NT2/D1 (cell line): ENCODE results near the gene GPR142.

Experiments
- DNase-seq: peaks from one replicate; pipeline ENCODE4 v3.0.0-alpha.2; 2011; ENCODE audit warnings: low read depth, low spot score
- H3K27me3 ChIP-seq: 2 replicates; pipeline ENCODE4 v1.6.0; 2011; ENCODE audit warnings: mild to moderate bottlenecking; ENCODE audit not compliant: insufficient read length, insufficient read depth
- H3K36me3 ChIP-seq: 2 replicates; pipeline ENCODE4 v1.6.1; 2011; ENCODE audit warnings: mild to moderate bottlenecking, low read length, mixed read lengths; ENCODE audit not compliant: insufficient read depth, insufficient read length
- H3K4me1 ChIP-seq: 2 replicates; pipeline ENCODE4 v1.5.1; 2011; ENCODE audit not compliant: insufficient read depth, insufficient read length
- H3K4me3 ChIP-seq: 2 replicates; pipeline ENCODE4 v1.5.1; 2011; ENCODE audit warnings: low read depth; ENCODE audit not compliant: insufficient read length
- H3K9ac ChIP-seq: 2 replicates; pipeline ENCODE4 v1.6.0; 2011; ENCODE audit warnings: low read depth; ENCODE audit not compliant: insufficient read length
- H3K9me3 ChIP-seq: 2 replicates; pipeline ENCODE4 v1.5.1; 2011; ENCODE audit warnings: mild to moderate bottlenecking, low read length; ENCODE audit not compliant: insufficient read depth
- SUZ12 ChIP-seq: IDR thresholded peaks from 2 replicates; pipeline ENCODE4 v1.6.1; 2011; ENCODE audit not compliant: insufficient read length, insufficient read depth; ENCODE audit errors: extremely low read depth
- YY1 ChIP-seq: IDR thresholded peaks from 2 replicates; pipeline ENCODE4 v1.6.1; 2011; ENCODE audit not compliant: insufficient read length, insufficient read depth
- ZNF274 ChIP-seq: IDR thresholded peaks from 2 replicates; pipeline ENCODE4 v1.6.1; 2011; ENCODE audit warnings: mild to moderate bottlenecking, low read depth, low read length

GPR142 gene, protein sequence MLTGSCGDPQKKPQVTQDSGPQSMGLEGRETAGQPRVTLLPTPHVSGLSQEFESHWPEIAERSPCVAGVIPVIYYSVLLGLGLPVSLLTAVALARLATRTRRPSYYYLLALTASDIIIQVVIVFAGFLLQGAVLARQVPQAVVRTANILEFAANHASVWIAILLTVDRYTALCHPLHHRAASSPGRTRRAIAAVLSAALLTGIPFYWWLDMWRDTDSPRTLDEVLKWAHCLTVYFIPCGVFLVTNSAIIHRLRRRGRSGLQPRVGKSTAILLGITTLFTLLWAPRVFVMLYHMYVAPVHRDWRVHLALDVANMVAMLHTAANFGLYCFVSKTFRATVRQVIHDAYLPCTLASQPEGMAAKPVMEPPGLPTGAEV

DNA sequence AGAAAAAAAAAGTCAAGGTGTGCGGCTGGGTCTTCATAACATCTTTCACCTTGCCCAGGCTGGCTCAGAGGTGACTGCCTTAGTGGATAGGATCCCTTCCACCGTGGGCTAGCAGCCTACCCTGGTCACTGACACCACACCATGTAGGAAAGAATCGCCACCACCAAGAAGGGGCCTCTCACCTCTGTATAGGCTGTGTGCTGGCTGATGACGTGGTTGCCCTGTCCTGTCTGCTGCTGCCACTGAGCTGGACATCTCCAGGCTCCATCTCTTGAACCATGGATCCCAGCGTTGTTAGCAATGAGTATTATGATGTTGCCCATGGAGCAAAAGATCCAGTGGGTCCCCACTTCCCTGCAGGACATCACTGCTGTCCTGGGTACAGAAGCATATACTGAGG, at the start of gene GPR142:
GPR142 (plus strand) TSS at position 301 of the 400 bp plus-strand sequence. CDS start 2,035 bp downstream, outside the sequence.
- Histone ChIP-seq H3K4me3 (no peak within 1 kb of the TSS), H3K27me3 (peaks cover 6% of the 10 kb centered on the region), H3K9ac (no peak within 1 kb of the TSS), H3K4me1 (peaks cover 27% of the 10 kb centered on the region), H3K9me3 (no peaks in the 10 kb centered on the region), H3K36me3 (no peaks in the 10 kb centered on the region)
- TF ChIP-seq YY1 (no peak), ZNF274 (no peak), SUZ12 (no peak)
- DNase-seq: no peak

DNA sequence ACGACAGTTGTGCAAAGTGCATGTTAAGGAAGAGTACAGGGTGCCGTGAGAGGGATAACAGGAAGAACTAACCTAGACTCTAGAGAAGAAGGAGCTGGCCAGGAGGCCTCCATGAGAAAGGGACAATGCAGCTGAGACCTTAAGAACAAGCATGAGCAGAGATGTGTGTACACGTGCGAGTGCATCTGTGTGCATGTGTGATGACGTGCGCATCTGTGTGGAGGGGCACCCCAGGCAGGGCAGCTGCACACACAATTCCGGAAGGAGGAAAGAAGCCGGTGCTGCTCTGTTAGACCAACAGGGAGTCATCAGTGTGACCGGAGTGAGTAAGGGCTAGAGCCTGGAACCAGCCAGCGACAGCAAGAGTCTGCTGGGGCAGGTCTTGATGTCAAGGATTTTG, 48.9 kb upstream of the GPR142 start:
- H3K9ac ChIP-seq: no peak overlapping the region
- H3K4me1 ChIP-seq: peaks cover 5% of the 10 kb centered on the region
- DNase-seq: no peak
- no peaks in the 10 kb centered on the region for H3K9me3 ChIP-seq
- no peak for TF ChIP-seq ZNF274
- TF ChIP-seq YY1: no peak
- TF ChIP-seq SUZ12: no peak
- no peaks in the 10 kb centered on the region for H3K36me3 ChIP-seq
- peaks cover 16% of the 10 kb centered on the region for H3K27me3 ChIP-seq
- H3K4me3 ChIP-seq: no peak overlapping the region

DNA sequence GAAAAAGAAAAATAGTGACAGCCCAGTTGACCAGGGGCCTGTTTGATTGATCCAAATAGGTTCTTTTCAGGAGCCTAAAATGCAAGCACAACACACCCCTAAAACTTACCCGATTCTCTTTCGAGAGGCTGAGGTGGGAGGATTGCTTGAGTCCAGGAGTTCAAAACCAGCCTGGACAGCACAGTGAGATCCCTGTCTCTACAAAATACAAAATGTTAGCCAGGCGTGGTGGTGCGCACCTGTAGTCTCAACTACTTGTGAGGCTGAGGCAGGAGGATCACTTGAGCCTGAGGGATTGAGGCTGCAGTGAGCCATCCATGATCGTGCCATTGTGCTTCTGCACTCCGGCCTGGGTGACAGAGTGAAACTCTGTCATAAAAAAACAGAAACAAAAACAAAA, 42.8 kb upstream of the GPR142 start:
- H3K9me3 ChIP-seq: no peaks in the 10 kb centered on the region
- no peaks in the 10 kb centered on the region for H3K36me3 ChIP-seq
- peaks cover 55% of the 10 kb centered on the region for H3K27me3 ChIP-seq
- no peak overlapping the region for H3K9ac ChIP-seq
- DNase-seq: no peak
- peaks cover 19% of the 10 kb centered on the region for H3K4me1 ChIP-seq
- TF ChIP-seq SUZ12 (no peak), YY1 (no peak), ZNF274 (no peak)
- H3K4me3 ChIP-seq: no peak overlapping the region

DNA sequence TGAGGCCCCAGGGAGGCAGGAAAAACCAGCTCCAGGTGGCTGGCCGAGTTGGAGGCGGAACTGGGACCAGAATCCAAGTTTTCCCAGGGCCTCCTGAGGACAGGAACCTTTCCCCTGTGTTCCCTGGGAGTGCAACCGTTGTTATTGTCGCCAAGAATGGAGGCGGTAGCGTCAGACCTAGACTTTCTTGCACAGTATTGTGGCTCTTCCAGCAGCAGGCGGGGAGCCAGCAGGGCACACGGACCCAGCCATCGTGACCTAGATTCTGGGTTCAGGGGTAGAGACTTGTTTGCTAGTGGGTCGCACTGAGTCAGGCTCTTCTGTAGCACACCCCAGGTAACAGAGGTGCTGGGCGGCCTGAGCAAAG, 41.9 kb upstream of the GPR142 start:
- DNase-seq: no peak
- Histone ChIP-seq H3K36me3 (no peaks in the 10 kb centered on the region), H3K4me1 (peaks cover 19% of the 10 kb centered on the region), H3K9me3 (no peaks in the 10 kb centered on the region), H3K4me3 (peak overlapping the region; percentile 36), H3K27me3 (peaks cover 61% of the 10 kb centered on the region), H3K9ac (peak overlapping the region; percentile 70)
- TF ChIP-seq ZNF274 (no peak), SUZ12 (no peak), YY1 (no peak)

DNA sequence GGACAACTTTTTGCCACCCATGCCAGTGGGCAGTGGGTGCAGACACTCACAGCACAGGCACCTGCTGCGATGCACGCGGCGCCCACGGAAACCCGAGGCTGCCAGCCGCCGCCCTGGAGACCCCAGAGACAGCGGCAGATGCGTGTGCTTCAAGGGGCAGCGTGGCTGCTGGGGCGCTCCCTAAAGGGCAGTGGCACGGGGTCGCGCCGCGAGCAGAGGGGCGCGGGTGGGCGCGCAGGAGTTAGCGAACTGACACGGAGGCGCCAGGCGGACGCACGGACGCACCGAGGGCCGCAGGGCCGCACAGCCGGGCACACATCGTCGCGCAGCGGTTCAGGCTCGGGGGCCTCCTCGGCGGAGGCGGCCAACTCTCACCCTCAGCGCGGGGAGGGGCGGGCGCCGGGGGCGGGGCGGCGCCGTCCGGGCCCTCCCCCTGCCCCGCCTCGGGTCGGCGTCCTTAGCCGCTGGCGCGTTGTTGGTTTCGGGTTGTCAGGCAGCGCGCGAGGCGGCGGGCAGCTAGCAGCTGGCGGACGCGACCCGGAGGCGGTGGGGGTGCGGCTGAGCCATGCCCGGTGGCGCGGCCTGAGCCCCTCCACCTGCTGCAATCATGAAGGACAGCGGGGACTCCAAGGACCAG, 41.4 kb upstream of the GPR142 start, which contains the start of gene KIF19:
KIF19 (plus strand) TSS at position 484 of the 637 bp plus-strand sequence; CDS start at position 608, 124 bp downstream.
- peaks cover 19% of the 10 kb centered on the region for H3K4me1 ChIP-seq
- TF ChIP-seq ZNF274 (no peak), YY1 (no peak), SUZ12 (no peak)
- peak within 1 kb of the TSS; percentile 36 for H3K4me3 ChIP-seq
- H3K27me3 ChIP-seq: peaks cover 61% of the 10 kb centered on the region
- peak within 1 kb of the TSS; percentile 70 for H3K9ac ChIP-seq
- peak; percentile 16 for DNase-seq
- H3K36me3 ChIP-seq: no peaks in the 10 kb centered on the region
- H3K9me3 ChIP-seq: no peaks in the 10 kb centered on the region

DNA sequence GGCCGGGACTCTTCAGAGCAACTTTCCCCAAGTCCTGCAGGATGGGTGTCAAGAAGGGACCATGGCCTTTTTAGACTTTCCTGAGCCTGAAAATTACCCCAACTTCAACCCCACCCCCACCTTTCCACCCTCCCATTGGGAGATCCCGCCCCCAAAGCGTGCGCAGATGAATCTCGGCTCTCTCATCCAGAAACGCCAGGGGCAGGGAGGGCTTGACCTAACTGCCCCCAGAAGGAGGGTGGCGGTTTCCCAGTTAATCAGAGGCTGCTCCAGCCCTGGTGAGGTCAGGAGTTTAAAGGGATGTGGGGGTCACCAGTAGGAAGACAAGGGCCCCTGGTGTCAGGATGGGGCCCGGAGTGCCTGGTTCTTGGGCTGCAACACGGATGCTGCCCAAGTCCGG, 40.8 kb upstream of the GPR142 start:
- Histone ChIP-seq H3K4me1 (peaks cover 19% of the 10 kb centered on the region), H3K36me3 (no peaks in the 10 kb centered on the region), H3K4me3 (peak overlapping the region; percentile 36), H3K27me3 (peaks cover 56% of the 10 kb centered on the region), H3K9me3 (no peaks in the 10 kb centered on the region), H3K9ac (peak overlapping the region; percentile 51)
- TF ChIP-seq ZNF274 (no peak), YY1 (no peak), SUZ12 (no peak)
- DNase-seq: no peak

DNA sequence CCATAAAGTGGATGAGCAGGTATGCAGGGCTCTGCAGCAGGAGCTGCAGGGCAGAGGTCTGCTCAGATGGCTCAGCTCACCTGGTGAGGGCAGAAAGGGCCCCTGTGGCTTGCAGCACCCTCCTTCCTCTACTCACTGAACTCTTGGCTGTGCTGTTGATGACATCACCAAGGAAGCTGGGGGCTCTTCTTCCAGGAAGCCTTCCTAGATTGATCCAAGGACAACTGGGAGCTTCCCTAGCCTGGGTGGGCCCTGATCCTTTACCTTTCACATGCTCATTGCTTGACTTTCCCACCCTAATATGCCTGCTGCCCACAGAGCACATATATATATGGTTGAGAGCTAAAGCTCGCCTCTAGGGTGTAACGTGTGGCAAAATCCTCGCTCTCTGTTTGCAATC, 38.8 kb upstream of the GPR142 start:
- Histone ChIP-seq H3K9me3 (peaks cover 3% of the 10 kb centered on the region; the same call in 1 of the 2 replicates), H3K36me3 (no peaks in the 10 kb centered on the region), H3K27me3 (peaks cover 46% of the 10 kb centered on the region), H3K4me1 (peaks cover 26% of the 10 kb centered on the region), H3K4me3 (no peak overlapping the region), H3K9ac (no peak overlapping the region)
- DNase-seq: no peak
- no peak for TF ChIP-seq YY1
- no peak for TF ChIP-seq ZNF274
- TF ChIP-seq SUZ12: no peak
